IgD-negative memory B cell (primary cell): ENCODE results near the gene VMAC. TPM values are rescaled to one million over a fixed set of nuclear protein-coding genes. Genes with fewer than 3 reads are reported as not detected.

Source experiments
- H3K27ac Mint-ChIP-seq, 3 donors: one replicate each; pipeline ENCODE4 v1.8.0; 2020 to 2022; ENCODE audit warnings: mild to moderate bottlenecking in 3 of 3, mixed read lengths in 3 of 3, moderate library complexity in 1 of 3
- H3K27me3 Mint-ChIP-seq: one replicate; pipeline ENCODE4 v1.8.0; 2021; ENCODE audit warnings: mixed read lengths
- H3K36me3 Mint-ChIP-seq: one replicate; pipeline ENCODE4 v1.8.0; 2020; ENCODE audit warnings: mild to moderate bottlenecking, mixed read lengths
- H3K4me1 Mint-ChIP-seq, 3 donors: one replicate each; pipeline ENCODE4 v1.8.0; 2020 to 2022; ENCODE audit warnings: mixed read lengths in 3 of 3, mild to moderate bottlenecking in 1 of 3
- H3K4me3 Mint-ChIP-seq, 4 donors: one replicate each; pipeline ENCODE4 v1.8.0; 2020 to 2022; ENCODE audit warnings: mild to moderate bottlenecking in 4 of 4, mixed read lengths in 4 of 4, moderate library complexity in 3 of 4
- H3K9me3 Mint-ChIP-seq, 3 donors: one replicate each; pipeline ENCODE4 v1.8.0; 2020 to 2021; ENCODE audit warnings: mixed read lengths in 3 of 3, mild to moderate bottlenecking in 1 of 3
- polyA plus RNA-seq: library from polyadenylated mRNA; unstranded; fragments of 300-500 nt; fragmentation: Illumina TruSeq; gene quantifications from one replicate; pipeline ENCODE4 v1.2.3, GENCODE V29; 2021

The VMAC gene
- polyA plus RNA-seq, 1 donor from 2014 or later: 4.2 TPM

DNA sequence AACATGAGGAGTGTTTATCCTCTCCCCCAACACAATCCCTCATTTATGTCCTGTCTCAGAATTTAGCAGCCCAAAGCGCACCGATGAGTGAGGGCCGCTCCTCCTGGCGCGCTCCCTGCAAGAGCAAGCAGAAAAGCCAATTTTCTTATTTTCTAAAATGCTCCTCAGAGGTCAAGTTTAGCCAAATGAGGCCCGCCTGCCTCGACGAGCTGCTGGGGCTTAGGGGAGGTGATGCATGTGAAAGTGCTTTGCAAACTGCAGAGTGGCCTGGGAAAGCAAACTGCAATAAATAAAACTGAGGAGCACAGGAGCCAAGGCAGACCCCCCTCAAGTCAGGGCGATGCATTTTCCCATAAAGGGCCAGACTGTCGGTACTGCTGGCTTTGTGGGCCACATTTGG is 38.4 kb downstream of the VMAC start:
- Mint-ChIP-seq H3K4me3 (no peak overlapping the region), H3K36me3 (peaks cover 2% of the 10 kb centered on the region), H3K27me3 (no peaks in the 10 kb centered on the region), H3K27ac (no peak overlapping the region), H3K9me3 (no peaks in the 10 kb centered on the region), H3K4me1 (peaks cover 3 to 11% (median 6%) of the 10 kb centered on the region in 3 donors)

DNA sequence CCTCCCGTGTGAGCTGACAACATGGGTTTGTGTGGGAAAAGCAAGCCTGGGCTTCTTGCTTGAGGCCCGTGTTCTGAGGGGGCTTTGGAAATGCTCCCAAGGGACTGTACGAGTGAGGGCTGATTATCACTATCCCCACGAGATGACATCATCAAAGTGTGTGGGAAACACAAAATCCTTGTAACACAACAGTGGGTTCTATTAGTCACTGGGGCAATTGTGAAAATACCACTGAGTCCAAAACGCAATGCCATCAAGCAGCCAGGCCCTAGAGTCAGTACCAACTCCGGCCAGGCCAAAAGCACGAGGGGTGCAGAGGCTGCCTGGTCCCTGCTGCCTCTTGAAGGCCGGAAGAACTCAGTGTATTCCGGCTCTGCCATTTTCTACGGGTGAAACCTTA is 39.0 kb downstream of the VMAC start:
- Mint-ChIP-seq H3K36me3 (peaks cover 2% of the 10 kb centered on the region), H3K4me1 (peaks cover 4 to 12% (median 6%) of the 10 kb centered on the region in 3 donors), H3K27me3 (no peaks in the 10 kb centered on the region), H3K4me3 (no peak overlapping the region), H3K27ac (no peak overlapping the region), H3K9me3 (no peaks in the 10 kb centered on the region)

- Mint-ChIP-seq H3K9me3 (no peaks in the 10 kb centered on the region), H3K27ac (no peak overlapping the region), H3K4me3 (no peak overlapping the region), H3K27me3 (no peaks in the 10 kb centered on the region), H3K36me3 (peaks cover 2% of the 10 kb centered on the region), H3K4me1 (peaks cover 21 to 40% (median 29%) of the 10 kb centered on the region in 3 donors)
These were observed 42.8 kb downstream of the VMAC start for GRCh38 chr19:5947435-5947834.

GRCh38 chr19:5948752-5949564 is 44.3 kb downstream of the VMAC start:
- Mint-ChIP-seq H3K9me3 (no peaks in the 10 kb centered on the region), H3K27me3 (no peaks in the 10 kb centered on the region), H3K4me3 (no peak overlapping the region), H3K36me3 (peaks cover 2% of the 10 kb centered on the region), H3K4me1 (peaks cover 35 to 54% (median 41%) of the 10 kb centered on the region in 3 donors), H3K27ac (peak overlapping the region in 1 of 3 donors; percentile 50)

- no peak overlapping the region for H3K27ac Mint-ChIP-seq
- H3K4me3 Mint-ChIP-seq: peak overlapping the region in 1 of 4 donors; percentile 3
- no peaks in the 10 kb centered on the region for H3K27me3 Mint-ChIP-seq
- no peaks in the 10 kb centered on the region for H3K9me3 Mint-ChIP-seq
- H3K36me3 Mint-ChIP-seq: peaks cover 2% of the 10 kb centered on the region
- H3K4me1 Mint-ChIP-seq: peaks cover 41 to 58% (median 48%) of the 10 kb centered on the region in 3 donors
These were observed 45.2 kb downstream of the VMAC start for GRCh38 chr19:5949792-5950305.

- peaks cover 39 to 57% (median 46%) of the 10 kb centered on the region in 3 donors for H3K4me1 Mint-ChIP-seq
- H3K4me3 Mint-ChIP-seq: no peak overlapping the region
- peak overlapping the region in 1 of 3 donors; percentile 19 for H3K27ac Mint-ChIP-seq
- no peaks in the 10 kb centered on the region for H3K9me3 Mint-ChIP-seq
- H3K36me3 Mint-ChIP-seq: peaks cover 5% of the 10 kb centered on the region
- no peaks in the 10 kb centered on the region for H3K27me3 Mint-ChIP-seq
These were observed 46.1 kb downstream of the VMAC start for GRCh38 chr19:5950741-5951140.

GRCh38 chr19:5951338-5951861 is 46.7 kb downstream of the VMAC start:
- Mint-ChIP-seq H3K4me3 (peak overlapping the region in 2 of 4 donors; percentile 64 to 65), H3K36me3 (peaks cover 5% of the 10 kb centered on the region), H3K27me3 (no peaks in the 10 kb centered on the region), H3K9me3 (no peaks in the 10 kb centered on the region), H3K27ac (peak overlapping the region in 2 of 3 donors; percentile 19 to 89), H3K4me1 (peaks cover 43 to 61% (median 49%) of the 10 kb centered on the region in 3 donors)

DNA sequence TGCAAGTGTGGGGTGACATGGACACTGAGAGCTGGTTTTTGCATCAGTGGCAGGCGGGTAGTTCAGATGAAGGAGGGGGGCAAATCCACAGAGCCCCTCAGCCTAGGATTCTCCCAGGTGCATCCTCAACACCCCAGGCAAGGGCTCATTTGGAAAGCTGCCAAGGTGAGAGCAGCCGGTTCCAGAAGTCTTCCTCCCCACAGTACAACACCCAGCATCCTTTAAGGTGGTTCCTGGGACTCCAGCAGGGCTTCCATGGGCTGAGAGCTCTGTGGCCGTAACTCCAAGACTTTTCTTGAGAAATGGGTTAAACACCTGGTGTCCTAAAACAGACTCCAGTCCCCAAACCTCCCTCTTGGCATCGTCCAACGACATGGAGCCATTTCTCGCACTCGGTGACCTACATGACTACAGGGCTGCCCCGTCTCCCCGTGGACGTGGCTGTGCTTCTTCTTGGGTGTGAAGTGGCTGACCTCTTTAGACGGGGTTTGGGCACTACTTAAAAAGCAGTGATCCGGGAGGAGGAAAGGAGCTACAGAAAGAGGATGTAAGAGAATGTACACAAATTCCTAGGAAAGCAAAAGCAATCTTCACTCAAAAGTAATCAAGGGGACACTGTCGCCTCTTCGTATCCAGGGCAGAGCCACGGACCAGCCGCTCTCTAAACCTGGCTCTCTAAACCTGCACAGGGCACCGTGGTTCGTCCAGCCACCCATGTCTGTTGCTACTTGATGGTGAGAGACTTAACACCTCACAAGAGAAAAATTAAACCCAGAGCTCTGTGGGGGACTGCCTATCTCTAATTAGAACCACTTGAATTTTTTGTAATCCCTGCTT is 47.7 kb downstream of the VMAC start:
- no peaks in the 10 kb centered on the region for H3K9me3 Mint-ChIP-seq
- H3K4me3 Mint-ChIP-seq: peak overlapping the region in 1 of 4 donors; percentile 17
- peak overlapping the region; percentile 29 to 78 (median 71) for H3K27ac Mint-ChIP-seq
- no peaks in the 10 kb centered on the region for H3K27me3 Mint-ChIP-seq
- peaks cover 43 to 65% (median 52%) of the 10 kb centered on the region in 3 donors for H3K4me1 Mint-ChIP-seq
- H3K36me3 Mint-ChIP-seq: peaks cover 5% of the 10 kb centered on the region

DNA sequence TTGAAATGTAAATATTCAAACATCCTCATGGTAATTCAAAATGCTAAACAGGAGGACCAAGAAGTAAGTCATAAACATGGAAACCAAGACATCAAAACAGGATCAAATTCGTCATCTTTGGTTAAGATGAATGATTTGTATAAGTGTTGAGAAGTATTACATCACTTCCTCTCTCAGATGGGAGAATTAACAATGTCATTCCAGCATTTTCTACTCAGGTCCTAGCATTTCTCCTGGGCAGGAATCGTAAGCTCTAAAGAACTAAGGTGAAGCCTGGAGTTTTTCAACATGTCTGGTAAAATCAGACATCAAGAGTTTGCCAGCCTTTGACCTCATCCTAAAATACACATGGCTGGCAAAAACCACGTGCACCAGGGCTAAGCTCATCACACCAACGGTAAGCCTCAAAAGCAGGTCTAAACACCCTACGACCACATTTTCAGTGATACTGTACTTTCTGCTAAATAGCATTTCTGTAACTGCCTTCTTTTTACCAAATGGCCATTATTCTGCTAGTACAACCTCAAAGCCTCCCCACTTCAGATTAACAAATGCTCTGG is 48.4 kb downstream of the VMAC start:
- Mint-ChIP-seq H3K4me3 (peak overlapping the region in 2 of 4 donors; percentile 6 to 26), H3K27ac (peak overlapping the region; percentile 29 to 78 (median 71)), H3K36me3 (peaks cover 4% of the 10 kb centered on the region), H3K27me3 (no peaks in the 10 kb centered on the region), H3K4me1 (peaks cover 50 to 68% (median 57%) of the 10 kb centered on the region in 3 donors), H3K9me3 (no peaks in the 10 kb centered on the region)

DNA sequence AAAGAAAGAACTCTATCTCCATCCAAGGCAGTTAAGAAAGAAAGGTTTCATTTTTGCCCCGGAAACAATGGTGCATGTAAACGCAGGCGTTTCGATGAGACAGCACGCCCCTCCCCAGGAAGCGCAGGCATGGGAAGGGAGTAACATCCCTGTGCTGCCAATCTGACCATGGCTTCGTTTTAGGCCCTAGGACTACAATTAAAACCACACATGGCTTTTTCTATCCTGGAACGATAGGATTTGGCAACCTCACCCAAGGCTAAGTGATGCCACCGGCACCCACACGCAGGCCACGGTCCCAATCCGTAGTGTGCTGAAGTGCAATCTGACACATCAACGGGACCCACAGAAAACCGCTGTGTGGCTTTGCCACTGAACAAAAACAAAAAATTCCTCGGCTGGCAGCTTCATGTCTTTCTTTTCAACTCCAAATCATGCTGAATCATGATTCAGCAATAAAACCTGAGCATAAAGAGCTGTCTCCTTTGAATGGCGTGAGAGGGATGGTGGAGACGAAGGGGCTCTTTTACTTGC is 49.1 kb downstream of the VMAC start:
- peak overlapping the region; percentile 29 to 73 (median 71) for H3K27ac Mint-ChIP-seq
- H3K27me3 Mint-ChIP-seq: no peaks in the 10 kb centered on the region

GRCh38 chr19:5954293-5954692 is 49.6 kb downstream of the VMAC start:
- peaks cover 51 to 67% (median 53%) of the 10 kb centered on the region in 3 donors for H3K4me1 Mint-ChIP-seq
- no peaks in the 10 kb centered on the region for H3K9me3 Mint-ChIP-seq
- H3K27ac Mint-ChIP-seq: peak overlapping the region in 2 of 3 donors; percentile 29 to 73
- H3K36me3 Mint-ChIP-seq: peaks cover 4% of the 10 kb centered on the region
- no peaks in the 10 kb centered on the region for H3K27me3 Mint-ChIP-seq
- peak overlapping the region in 1 of 4 donors; percentile 45 for H3K4me3 Mint-ChIP-seq

More for the DNA sequence above, 49.1 kb downstream of the VMAC start:
- peak overlapping the region in 2 of 4 donors; percentile 26 to 45 for H3K4me3 Mint-ChIP-seq
- H3K9me3 Mint-ChIP-seq: no peaks in the 10 kb centered on the region
- peaks cover 4% of the 10 kb centered on the region for H3K36me3 Mint-ChIP-seq
- peaks cover 51 to 69% (median 56%) of the 10 kb centered on the region in 3 donors for H3K4me1 Mint-ChIP-seq

- H3K27ac Mint-ChIP-seq: no peak overlapping the region
- peaks cover 4% of the 10 kb centered on the region for H3K36me3 Mint-ChIP-seq
- H3K9me3 Mint-ChIP-seq: no peaks in the 10 kb centered on the region
- no peaks in the 10 kb centered on the region for H3K27me3 Mint-ChIP-seq
- peak overlapping the region in 1 of 4 donors; percentile 13 for H3K4me3 Mint-ChIP-seq
- H3K4me1 Mint-ChIP-seq: peaks cover 52 to 65% (median 56%) of the 10 kb centered on the region in 3 donors
These were observed 50.9 kb downstream of the VMAC start for GRCh38 chr19:5955636-5955935.

GRCh38 chr19:5956323-5956722 is 51.7 kb downstream of the VMAC start:
- Mint-ChIP-seq H3K4me3 (no peak overlapping the region), H3K4me1 (peaks cover 45 to 60% (median 52%) of the 10 kb centered on the region in 3 donors), H3K36me3 (peaks cover 4% of the 10 kb centered on the region), H3K27me3 (no peaks in the 10 kb centered on the region), H3K9me3 (no peaks in the 10 kb centered on the region), H3K27ac (peak overlapping the region in 2 of 3 donors; percentile 14 to 16)

DNA sequence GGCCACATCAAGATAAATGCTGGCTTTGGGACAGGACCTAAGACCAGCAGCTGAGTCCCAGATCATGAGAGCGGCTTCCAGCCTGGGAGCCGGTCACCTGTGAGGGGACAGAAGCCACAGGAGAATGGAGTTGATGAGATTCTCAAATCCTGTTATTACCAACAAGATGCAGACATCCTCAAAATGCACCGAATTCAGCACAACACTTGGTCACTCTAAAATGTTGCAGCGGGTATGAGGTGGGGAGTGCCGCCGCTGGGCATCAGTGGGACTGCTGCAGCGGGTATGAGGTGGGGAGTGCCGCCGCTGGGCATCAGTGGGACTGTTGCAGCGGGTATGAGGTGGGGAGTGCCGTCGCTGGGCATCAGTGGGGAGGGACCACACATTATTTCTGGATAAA is 52.1 kb downstream of the VMAC start:
- Mint-ChIP-seq H3K9me3 (no peaks in the 10 kb centered on the region), H3K36me3 (peaks cover 4% of the 10 kb centered on the region), H3K27me3 (no peaks in the 10 kb centered on the region), H3K4me1 (peaks cover 46 to 57% (median 49%) of the 10 kb centered on the region in 3 donors), H3K27ac (peak overlapping the region in 1 of 3 donors; percentile 14), H3K4me3 (no peak overlapping the region)
